Retinal pigment epithelial cell (primary cell): Measurements from ENCODE around the gene BAZ1B.

Experiments used
- DNase-seq: peaks from one replicate; pipeline ENCODE4 v3.0.0-alpha.2; 2010; ENCODE audit warnings: low read depth
- H3K4me3 ChIP-seq: 2 replicates; pipeline ENCODE4 v1.5.1; 2011; ENCODE audit warnings: mild to moderate bottlenecking, low read length, control low read depth, moderate library complexity
- TF ChIP-seq, protein P1 (sequence below): conservative IDR thresholded peaks from 2 replicates; pipeline ENCODE4 v1.5.1; 2011; ENCODE audit warnings: low read depth, low read length, control low read depth, inconsistent platforms

The BAZ1B gene

DNA sequence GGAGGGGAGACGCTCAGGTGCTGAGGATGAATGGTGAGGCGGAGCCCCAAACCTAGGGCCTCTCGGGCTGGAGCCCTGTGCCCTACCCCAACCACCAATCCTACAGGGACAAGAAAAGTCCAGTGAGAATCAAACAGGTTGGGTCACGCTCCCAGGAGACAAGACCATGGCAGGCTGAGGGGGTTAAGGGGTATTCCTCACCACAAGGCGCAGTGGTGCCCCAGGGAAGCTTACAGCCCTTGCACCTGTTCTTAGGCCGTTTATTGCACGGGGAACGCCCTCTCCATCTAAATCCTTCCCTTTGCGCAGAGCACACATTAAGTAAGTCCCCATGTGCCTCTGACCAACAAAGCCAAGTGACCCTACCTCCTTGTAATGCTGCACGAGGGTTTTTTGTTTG lies 85.0 kb downstream of the BAZ1B start:
- TF ChIP-seq, protein P1, sequence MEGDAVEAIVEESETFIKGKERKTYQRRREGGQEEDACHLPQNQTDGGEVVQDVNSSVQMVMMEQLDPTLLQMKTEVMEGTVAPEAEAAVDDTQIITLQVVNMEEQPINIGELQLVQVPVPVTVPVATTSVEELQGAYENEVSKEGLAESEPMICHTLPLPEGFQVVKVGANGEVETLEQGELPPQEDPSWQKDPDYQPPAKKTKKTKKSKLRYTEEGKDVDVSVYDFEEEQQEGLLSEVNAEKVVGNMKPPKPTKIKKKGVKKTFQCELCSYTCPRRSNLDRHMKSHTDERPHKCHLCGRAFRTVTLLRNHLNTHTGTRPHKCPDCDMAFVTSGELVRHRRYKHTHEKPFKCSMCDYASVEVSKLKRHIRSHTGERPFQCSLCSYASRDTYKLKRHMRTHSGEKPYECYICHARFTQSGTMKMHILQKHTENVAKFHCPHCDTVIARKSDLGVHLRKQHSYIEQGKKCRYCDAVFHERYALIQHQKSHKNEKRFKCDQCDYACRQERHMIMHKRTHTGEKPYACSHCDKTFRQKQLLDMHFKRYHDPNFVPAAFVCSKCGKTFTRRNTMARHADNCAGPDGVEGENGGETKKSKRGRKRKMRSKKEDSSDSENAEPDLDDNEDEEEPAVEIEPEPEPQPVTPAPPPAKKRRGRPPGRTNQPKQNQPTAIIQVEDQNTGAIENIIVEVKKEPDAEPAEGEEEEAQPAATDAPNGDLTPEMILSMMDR = no peak
- no peak overlapping the region for H3K4me3 ChIP-seq
- DNase-seq = no peak

DNA sequence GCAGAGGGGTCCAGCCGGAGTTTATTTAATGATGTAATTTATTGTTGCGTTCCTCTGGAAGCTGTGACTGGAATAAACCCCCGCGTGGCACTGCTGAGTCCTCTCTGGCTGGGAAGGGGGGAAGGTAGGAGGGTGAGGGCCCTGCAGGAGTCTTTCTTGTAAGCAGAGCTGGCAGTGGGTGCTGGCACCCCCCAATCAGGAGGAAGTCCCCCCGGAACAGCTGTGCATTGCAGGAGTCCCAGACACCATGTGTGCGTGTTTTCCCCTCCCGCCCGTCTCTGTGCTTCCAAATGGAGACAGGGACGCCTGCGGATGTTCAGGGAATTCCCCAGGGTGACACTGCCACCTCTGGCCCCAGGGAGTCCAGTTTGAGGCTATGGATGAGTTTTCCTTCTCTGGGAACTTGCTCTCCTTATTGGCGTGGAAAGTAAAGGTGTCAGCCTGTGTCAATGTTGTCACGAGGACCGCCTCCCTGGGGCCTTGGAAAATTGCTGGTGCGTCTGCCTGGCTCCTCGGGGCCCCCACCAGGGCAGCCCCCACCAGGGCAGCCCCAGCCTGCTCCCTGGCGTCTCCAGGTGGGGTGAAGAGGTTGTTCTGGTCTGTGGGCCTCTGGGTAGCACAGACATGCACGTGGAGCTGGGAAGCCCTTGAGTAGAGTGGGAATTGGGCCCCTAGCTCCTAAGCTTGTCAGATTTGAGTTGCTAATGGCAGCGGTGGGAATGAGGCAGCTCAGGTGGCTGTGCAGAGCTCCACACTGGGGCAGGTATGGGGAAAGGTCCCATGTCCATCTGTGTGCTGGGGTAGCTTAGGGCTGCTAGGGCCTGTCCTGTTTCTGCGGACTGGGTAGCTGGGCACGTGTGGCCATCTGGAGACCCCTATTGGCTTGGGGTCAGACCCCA lies 85.8 kb downstream of the BAZ1B start:
- TF ChIP-seq, protein P1 = peak; percentile 7
- no peak overlapping the region for H3K4me3 ChIP-seq
- no peak for DNase-seq

DNA sequence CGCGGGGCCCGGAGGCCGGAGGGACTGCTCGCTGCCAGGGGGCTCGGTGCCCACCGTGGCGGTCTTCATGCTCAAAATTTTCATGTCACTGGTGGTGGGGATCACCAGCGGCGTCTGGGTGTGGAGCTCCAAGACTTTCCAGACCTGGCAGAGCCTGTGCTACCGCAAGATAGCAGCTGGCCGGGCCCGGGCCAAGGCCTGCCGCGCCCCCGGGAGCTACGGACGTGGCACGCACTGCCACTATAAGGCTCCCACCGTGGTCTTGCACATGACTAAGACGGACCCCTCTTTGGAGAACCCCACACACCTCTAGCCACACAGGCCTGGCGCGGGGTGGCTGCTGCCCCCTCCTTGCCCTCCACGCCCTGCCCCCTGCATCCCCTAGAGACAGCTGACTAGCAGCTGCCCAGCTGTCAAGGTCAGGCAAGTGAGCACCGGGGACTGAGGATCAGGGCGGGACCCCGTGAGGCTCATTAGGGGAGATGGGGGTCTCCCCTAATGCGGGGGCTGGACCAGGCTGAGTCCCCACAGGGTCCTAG lies 86.6 kb downstream of the BAZ1B start:
- no peak for DNase-seq
- no peak overlapping the region for H3K4me3 ChIP-seq
- TF ChIP-seq, protein P1 = no peak

DNA sequence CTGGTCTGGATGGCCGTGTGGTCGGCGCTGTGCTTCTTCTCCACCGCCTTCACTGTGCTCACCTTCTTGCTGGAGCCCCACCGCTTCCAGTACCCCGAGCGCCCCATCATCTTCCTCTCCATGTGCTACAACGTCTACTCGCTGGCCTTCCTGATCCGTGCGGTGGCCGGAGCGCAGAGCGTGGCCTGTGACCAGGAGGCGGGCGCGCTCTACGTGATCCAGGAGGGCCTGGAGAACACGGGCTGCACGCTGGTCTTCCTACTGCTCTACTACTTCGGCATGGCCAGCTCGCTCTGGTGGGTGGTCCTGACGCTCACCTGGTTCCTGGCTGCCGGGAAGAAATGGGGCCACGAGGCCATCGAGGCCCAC lies 87.4 kb downstream of the BAZ1B start:
- TF ChIP-seq, protein P1 = no peak
- DNase-seq = no peak
- H3K4me3 ChIP-seq = no peak overlapping the region

DNA sequence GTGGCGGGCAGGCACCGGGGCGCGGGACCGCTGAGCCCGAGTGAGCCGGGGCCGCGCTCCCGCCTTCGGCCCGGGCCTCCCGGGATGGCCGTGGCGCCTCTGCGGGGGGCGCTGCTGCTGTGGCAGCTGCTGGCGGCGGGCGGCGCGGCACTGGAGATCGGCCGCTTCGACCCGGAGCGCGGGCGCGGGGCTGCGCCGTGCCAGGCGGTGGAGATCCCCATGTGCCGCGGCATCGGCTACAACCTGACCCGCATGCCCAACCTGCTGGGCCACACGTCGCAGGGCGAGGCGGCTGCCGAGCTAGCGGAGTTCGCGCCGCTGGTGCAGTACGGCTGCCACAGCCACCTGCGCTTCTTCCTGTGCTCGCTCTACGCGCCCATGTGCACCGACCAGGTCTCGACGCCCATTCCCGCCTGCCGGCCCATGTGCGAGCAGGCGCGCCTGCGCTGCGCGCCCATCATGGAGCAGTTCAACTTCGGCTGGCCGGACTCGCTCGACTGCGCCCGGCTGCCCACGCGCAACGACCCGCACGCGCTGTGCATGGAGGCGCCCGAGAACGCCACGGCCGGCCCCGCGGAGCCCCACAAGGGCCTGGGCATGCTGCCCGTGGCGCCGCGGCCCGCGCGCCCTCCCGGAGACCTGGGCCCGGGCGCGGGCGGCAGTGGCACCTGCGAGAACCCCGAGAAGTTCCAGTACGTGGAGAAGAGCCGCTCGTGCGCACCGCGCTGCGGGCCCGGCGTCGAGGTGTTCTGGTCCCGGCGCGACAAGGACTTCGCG lies 88.0 kb downstream of the BAZ1B start:
- DNase-seq = no peak
- TF ChIP-seq, protein P1 = no peak
- no peak overlapping the region for H3K4me3 ChIP-seq

DNA sequence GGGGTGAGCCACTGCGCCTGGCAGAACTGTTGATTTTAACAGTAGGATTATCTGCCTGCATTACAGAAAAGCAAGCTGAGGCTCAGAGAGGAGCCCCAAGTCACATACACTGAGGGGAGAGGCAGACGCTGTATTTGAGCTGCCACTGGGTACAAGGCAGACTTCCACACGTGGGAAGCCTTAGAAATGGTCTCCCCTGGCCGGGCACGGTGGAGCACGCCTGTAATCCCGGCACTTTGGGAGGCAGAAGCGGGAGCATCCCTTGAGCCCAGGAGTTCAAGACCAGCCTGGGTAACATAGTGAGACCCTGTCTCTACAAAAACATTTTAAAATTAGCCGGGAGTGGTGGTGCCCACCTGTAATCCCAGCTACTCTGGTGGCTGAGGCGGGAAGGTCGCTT lies 89.4 kb downstream of the BAZ1B start:
- TF ChIP-seq, protein P1 = no peak
- DNase-seq = no peak
- no peak overlapping the region for H3K4me3 ChIP-seq
